SKM-1 treated with dmso at 0.1 percent for 144 hours (cell line): ENCODE data around the gene TMEM225B.
"Not testable (repeated sequence)": the region's sequence is repeated elsewhere in the genome, so short reads cannot be mapped to it uniquely, and the experiment has no call there.

ENCODE experiments used
- DNase-seq: peaks from one replicate; lab custom pipeline; 2025; ENCODE audit not compliant: unreplicated experiment; lab: John Stamatoyannopoulos, UW

TMEM225B gene

GRCh38 chr7:99579281-99579955, 18.6 kb upstream of the TMEM225B start:
- no peak for DNase-seq

DNA sequence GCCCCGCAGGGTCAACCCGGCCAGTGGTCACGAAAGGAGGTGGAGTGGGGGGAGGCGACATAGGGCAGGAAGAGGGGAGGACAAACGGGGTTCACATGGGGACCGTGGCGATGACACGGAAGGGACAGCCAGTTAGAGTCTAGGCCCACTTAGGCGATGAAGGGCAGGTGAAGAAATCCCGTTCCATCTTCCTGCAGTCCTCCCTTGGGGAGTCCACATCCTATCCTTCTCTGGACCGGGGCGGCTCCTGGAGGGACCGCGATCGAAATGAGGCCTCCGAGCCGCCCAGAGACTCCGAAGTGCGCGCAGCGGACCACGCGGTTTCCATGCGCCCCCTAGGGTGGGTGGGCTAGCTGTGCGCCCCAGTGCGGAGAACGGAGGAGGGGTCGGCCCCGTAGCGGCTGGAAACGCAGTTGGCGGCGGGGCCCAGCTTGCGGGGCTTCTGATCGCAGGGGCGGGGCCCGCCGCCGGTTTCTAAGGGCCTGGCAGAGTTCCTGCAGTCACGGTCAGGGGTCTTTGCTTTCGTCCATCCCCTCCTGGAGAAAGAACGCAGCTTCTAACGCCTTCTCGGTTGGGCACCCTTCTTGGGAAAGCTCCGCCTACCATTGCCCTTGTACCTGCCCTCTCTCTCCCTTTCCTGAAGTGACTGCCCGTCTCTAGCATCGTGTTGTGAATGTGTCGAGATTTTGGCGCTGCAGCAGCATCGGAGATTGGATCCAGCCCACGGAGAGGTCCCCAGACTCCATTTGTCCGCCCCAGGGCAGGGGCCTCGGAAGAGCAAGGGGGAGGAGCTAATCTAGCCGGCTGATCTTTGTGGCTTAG, 17.9 kb upstream of the TMEM225B start:
- no peak for DNase-seq

DNA sequence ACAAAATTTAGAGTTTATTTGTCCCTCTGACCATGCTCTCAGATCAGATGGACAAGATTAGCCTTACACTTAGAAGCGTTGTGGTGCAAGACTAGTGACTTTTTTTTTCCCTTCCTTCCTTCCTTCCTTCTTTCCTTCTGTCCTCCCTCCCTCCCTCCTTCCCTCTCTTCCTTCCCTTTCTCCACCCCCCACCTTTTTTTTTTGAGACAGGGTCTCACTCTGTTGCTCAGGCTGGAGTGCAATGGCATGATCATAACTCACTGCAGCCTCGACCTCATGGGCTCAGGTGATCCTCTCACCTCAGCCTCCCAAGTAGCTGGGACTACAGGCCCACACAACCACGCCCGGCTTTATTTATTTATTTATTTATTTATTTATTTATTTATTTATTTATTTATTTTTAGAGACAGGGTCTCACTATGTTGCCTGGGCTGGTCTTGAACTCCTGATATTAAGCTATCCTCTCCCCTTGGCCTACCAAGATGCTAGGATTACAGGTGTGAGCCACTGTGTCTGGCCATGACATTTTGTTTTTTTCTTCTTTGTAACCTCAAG, 17.2 kb upstream of the TMEM225B start:
- DNase-seq: not testable (repeated sequence)

- DNase-seq: no peak
Measured at GRCh38 chr7:99588868-99589267, 9.2 kb upstream of the TMEM225B start.

DNA sequence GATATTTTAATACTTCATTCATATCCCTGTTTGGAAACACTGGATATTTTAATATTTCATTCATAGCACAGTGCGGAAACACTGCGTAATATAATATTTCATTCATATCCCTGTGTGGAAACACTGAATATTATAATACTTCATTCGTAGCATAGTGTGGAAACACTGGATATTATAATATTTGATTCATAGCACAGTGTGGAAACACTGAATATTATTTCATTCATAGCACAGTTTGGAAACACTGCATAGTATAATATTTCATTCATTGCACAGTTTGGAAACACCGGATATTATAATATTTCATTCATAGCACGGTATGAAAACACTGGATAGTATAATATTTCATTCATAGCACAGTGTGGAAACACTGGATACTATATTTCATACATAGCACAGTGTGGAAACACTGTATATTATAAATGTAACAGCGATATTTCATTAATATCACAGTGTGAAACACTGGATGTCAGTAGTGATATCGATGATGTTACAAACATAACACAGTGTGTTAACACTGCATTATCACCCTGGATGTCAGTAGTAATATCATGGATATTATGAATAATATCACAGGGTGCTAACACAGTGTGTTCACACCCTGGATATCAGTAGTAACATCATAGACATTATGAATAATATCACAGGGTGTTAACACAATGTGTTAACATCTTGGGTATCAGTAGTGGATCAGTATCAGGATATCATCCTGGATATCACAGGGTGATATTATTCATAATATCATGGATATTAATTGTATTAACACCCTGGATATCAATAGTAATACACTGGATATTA, 2.9 kb upstream of the TMEM225B start:
- DNase-seq: no peak

- DNase-seq: no peak
Measured at GRCh38 chr7:99596408-99596955, 1.6 kb upstream of the TMEM225B start.

DNA sequence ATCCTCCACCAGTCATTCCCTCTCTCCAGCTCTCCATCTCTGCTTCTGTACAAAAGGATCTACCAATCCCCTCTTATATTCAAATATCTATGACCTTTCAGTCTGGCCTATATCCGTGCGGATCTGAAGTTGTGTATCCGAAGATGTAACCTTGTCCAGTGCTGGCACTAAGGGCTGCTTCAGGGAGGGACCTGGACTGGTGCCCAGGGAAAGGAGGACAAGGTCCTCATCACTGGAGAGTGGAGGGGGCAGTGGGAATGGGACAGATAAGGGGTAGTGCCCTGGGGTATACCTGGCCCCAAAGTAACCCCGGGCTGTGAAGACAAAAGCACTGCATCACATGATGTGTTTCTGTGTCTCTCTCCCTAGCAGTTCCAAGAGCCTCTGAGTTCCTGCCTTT, 1.8 kb downstream of the TMEM225B start:
- DNase-seq: no peak

GRCh38 chr7:99601656-99602310, 3.7 kb downstream of the TMEM225B start:
- DNase-seq: no peak

- no peak for DNase-seq
Measured at GRCh38 chr7:99605527-99605926, 7.5 kb downstream of the TMEM225B start.

DNA sequence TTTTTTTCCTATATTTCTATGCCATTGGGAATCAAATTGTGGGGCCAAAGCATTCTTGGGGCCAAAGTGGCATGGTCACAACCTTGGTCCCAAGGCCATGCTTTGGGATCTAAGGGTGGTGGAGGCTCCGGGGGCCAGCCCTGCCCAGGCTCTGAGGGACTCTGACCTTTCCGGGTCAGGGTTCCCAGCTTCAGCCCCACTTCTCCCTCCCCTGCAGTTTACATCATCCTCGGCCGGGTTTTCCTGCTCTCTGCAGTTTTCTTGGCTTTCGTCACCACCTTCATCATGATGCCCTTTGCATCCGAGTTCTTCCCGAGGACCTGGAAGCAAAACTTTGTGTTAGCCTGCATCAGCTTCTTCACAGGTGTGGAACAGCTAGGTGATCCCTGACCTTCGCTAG, 8.5 kb downstream of the TMEM225B start:
- DNase-seq: no peak

DNA sequence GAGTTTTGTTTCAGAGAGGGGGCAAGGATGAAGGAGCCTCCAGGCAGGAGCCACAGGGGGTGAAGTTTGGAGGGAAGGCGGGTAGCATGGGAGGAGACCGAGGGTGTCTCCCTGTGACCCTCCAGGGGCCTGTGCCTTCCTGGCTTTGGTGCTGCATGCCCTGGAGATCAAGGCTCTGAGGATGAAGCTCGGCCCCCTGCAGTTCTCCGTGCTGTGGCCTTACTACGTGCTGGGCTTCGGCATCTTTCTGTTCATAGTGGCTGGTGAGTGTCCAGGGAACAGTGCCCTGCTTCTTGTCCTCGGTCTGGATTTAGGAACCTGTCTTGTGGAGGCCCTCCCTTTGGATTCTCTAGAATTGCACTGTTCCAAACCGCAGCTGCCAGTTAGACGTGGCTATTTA, 9.5 kb downstream of the TMEM225B start:
- no peak for DNase-seq

DNA sequence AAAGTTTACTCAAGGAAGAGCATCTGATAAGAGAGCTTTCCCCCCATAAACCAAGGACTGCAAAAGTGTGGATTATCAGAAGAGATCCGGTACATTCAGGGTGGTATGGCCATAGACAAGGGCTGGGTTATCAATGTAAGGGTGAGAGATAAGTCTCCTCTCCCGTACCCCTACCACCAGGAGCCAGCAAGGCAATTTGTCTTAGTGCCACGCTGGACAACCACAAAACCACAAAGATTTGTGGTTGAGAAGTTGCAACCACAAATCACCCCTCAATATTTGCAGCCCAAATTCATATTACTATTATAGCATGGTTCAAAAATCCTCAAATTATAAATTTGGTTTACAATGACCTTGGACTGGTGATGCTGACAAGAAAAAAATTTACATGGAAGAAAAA, 16.4 kb downstream of the TMEM225B start:
- DNase-seq: no peak

DNA sequence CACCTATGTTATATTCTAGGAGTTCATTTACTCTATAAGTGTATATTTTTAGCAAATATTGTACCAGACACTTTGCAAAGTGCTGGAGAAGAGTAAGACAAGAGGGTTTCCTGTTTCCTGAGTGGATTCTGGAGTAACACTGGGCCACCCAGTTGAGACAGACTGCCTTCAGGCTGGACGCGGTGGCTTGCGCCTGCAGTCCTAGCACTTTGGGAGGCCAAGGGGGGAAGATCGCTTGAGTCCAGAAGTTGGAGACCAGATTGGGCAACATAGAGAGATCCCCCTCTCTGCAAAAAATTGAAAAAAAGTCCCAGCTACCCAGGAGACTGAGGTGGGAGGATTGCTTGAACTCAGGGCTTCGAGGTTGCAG, 17.9 kb downstream of the TMEM225B start:
- no peak for DNase-seq

GRCh38 chr7:99616359-99617191, 18.5 kb downstream of the TMEM225B start, which contains the start of gene ZSCAN25:
Gene ZSCAN25, plus strand, starts transcription at chr7:99616946. Its CDS starts 2,661 bp downstream, at chr7:99619607.
- peak; percentile 75 for DNase-seq

- DNase-seq: no peak
Measured at GRCh38 chr7:99617192-99617781, 19.2 kb downstream of the TMEM225B start.

GRCh38 chr7:99618726-99619125, 20.7 kb downstream of the TMEM225B start:
- DNase-seq: no peak

DNA sequence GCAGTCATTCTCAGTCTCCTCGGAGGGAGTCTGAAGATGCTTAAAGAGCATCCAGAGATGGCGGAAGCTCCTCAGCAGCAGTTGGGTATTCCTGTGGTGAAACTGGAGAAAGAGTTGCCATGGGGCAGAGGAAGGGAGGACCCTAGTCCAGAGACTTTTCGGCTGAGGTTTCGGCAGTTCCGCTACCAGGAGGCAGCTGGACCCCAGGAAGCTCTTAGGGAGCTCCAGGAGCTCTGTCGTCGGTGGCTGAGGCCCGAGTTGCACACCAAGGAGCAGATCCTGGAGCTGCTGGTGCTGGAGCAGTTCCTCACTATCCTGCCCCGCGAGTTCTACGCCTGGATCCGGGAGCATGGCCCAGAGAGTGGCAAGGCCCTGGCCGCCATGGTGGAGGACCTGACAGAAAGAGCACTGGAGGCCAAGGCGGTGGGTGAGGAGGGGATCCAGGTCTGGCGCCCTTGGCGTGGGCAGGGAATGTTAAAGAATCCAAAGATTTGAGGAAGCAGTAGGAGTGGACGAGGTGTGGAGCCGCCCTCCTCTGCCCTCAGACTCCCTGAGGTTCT, 21.6 kb downstream of the TMEM225B start:
- no peak for DNase-seq

- DNase-seq: no peak
Measured at GRCh38 chr7:99621271-99621670, 23.2 kb downstream of the TMEM225B start.

DNA sequence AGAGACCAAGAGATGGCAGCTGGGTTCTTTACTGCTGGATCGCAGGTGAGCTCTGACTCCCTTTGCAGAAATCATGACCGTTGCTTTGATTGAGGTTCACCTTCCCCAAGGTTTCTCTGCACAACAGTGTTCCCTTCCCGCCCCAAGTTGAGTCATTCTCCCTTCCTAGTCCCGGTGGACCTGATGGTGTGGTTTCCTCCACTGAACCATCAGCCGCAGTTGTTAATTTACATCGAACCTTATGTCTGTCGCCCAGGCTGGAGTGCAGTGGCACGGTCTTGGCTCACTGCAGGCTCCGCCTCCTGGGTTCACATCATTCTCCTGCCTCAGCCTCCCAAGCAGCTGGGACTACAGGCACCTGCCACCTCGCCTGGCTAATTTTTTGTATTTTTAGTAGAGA, 24.5 kb downstream of the TMEM225B start:
- DNase-seq: no peak
